Prostate gland (tissue), 2 donors: ENCODE measurements around the gene EPC2.
"Not testable (repeated sequence)": the region's sequence is repeated elsewhere in the genome, so short reads cannot be mapped to it uniquely, and the experiment has no call there.

ENCODE experiments used
- POLR2A ChIP-seq: fragments of 450-650 bp; IDR thresholded peaks from one replicate; pipeline ENCODE4 v1.6.1; 2016; ENCODE audit warnings: antibody characterized with exemption, mild to moderate bottlenecking
- POLR2AphosphoS5 ChIP-seq: sonication (generic); formaldehyde crosslinking; IDR thresholded peaks from one replicate; pipeline ENCODE4 v1.6.1; 2017; ENCODE audit warnings: antibody characterized with exemption
- TF ChIP-seq, protein P1 (sequence below), 4 experiments: fragments of 200-600 bp in 2 of 4; fragments of 450-650 bp in 2 of 4; sonication (generic) in 2 of 4; IDR thresholded peaks; 1 replicate in 3 of 4; 2 replicates in 1 of 4; pipeline ENCODE4 v1.5.1; 2016 to 2019; ENCODE audit warnings: antibody characterized with exemption in 4 of 4, mild to moderate bottlenecking in 2 of 4, moderate library complexity in 2 of 4

DNA sequence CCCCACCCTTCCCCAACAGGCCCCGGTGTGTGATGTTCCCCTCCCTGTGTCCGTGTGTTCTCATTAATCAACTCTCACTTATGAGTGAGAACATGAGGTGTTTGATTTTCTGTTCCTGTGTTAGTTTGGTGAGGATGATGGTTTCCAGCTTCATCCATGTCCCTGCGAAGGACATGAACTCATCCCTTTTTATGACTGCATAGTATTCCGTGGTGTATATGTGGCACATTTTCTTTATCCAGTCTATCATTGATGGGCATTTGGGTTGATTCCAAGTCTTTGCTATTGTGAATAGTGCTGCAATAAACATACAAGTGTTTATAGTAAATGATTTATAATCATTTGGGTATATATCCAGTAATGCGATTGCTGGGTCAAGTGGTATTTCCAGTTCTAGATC is 145.6 kb downstream of the EPC2 start:
- TF ChIP-seq, protein P1, sequence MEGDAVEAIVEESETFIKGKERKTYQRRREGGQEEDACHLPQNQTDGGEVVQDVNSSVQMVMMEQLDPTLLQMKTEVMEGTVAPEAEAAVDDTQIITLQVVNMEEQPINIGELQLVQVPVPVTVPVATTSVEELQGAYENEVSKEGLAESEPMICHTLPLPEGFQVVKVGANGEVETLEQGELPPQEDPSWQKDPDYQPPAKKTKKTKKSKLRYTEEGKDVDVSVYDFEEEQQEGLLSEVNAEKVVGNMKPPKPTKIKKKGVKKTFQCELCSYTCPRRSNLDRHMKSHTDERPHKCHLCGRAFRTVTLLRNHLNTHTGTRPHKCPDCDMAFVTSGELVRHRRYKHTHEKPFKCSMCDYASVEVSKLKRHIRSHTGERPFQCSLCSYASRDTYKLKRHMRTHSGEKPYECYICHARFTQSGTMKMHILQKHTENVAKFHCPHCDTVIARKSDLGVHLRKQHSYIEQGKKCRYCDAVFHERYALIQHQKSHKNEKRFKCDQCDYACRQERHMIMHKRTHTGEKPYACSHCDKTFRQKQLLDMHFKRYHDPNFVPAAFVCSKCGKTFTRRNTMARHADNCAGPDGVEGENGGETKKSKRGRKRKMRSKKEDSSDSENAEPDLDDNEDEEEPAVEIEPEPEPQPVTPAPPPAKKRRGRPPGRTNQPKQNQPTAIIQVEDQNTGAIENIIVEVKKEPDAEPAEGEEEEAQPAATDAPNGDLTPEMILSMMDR (IDR thresholded peaks at IDR 0.05) = not testable (repeated sequence)
- TF ChIP-seq POLR2A, POLR2AphosphoS5: not testable (repeated sequence)
